K562 (cell line): Measurements from ENCODE around the gene HBEGF. TPM values are rescaled to one million over a fixed set of nuclear protein-coding genes. Genes with fewer than 3 reads are reported as not detected.

ENCODE experiments used
- ATAC-seq: fragments of 200-7000 bp; cut with Tn5 transposase; 3 replicates; pipeline ENCODE4 v1.9.1; 2020; ENCODE audit warnings: moderate library complexity
- BruUV-seq: library from RNA; stranded (reverse); fragments of 400-500 nt; replicated peaks from 2 replicates; lab custom pipeline; 2021; lab: Mats Ljungman, UMichigan
- CTCF ChIA-PET: fragments of 300-600 bp; formaldehyde crosslinking; extraction: SDS; loops from one replicate; lab custom pipeline; 2021; ENCODE audit warnings: low intra/inter-chr PET ratio; lab: Yijun Ruan, JAX
- POLR2A ChIA-PET: fragments of 300-600, 350-650 bp; sonication (Branson Sonifier 250); formaldehyde crosslinking; extraction: SDS; loops from one replicate; lab custom pipeline; 2021; ENCODE audit warnings: antibody characterized with exemption, inconsistent platforms; lab: Yijun Ruan, JAX
- DNase-seq, 4 experiments: peaks; one replicate each; pipeline versions ENCODE4 v3.0.0 to v3.0.0-alpha.2; 2011 to 2018; ENCODE audit warnings: low spot score in 3 of 4, mixed read lengths in 3 of 4; ENCODE audit errors: extremely low read depth in 1 of 4
- FAIRE-seq: peaks from 2 replicates; lab custom pipeline; 2011; peaks lifted over from hg19 to GRCh38; lab: Jason Lieb, UNC
- H2AFZ ChIP-seq: 2 replicates; pipeline ENCODE4 v1.6.0; 2011; ENCODE audit warnings: low read depth, low read length, control low read depth, inconsistent platforms
- H3K27ac ChIP-seq: fragments of 200-600 bp; 3 replicates; pipeline ENCODE4 v1.8.0; 2011; ENCODE audit warnings: low read depth, mild to moderate bottlenecking, control low read depth, inconsistent platforms, low read length, moderate library complexity, mixed read lengths; ENCODE audit errors: extremely low read depth
- H3K27me3 ChIP-seq, 2 experiments: fragments of 300-600 bp in 1 of 2; 2 replicates in 1 of 2; 3 replicates in 1 of 2; pipeline versions ENCODE4 v1.6.0 to v1.8.0; 2011; ENCODE audit warnings: inconsistent platforms in 2 of 2, low read length in 2 of 2, mild to moderate bottlenecking in 1 of 2, mixed read lengths in 1 of 2, moderate library complexity in 1 of 2; ENCODE audit not compliant: control insufficient read depth in 2 of 2, insufficient read depth in 2 of 2
- H3K36me3 ChIP-seq: fragments of 300-600 bp; 3 replicates; pipeline ENCODE4 v1.8.0; 2011; ENCODE audit warnings: mild to moderate bottlenecking, low read length, inconsistent platforms; ENCODE audit not compliant: control insufficient read depth, insufficient read depth
- H3K4me1 ChIP-seq, 2 experiments: fragments of 200-600 bp in 1 of 2; replicated peaks in 1 of 2; 2 replicates in 1 of 2; 3 replicates in 1 of 2; pipeline versions ENCODE4 v1.5.1 to v1.8.0; 2011; ENCODE audit warnings: inconsistent platforms in 2 of 2, low read length in 2 of 2, mild to moderate bottlenecking in 1 of 2, mixed read lengths in 1 of 2, moderate library complexity in 1 of 2; ENCODE audit not compliant: control insufficient read depth in 2 of 2, insufficient read depth in 2 of 2
- H3K4me2 ChIP-seq: 2 replicates; pipeline ENCODE4 v1.6.1; 2011; ENCODE audit warnings: low read length, control low read depth, inconsistent platforms, mixed read lengths; ENCODE audit not compliant: insufficient read depth
- H3K4me3 ChIP-seq: fragments of 200-600 bp; sonication (generic), shearing (Covaris generic); 2 replicates; pipeline ENCODE4 v1.5.1; 2016; ENCODE audit warnings: control low read depth, inconsistent platforms
- H3K79me2 ChIP-seq: fragments of 200-600 bp; 3 replicates; pipeline ENCODE4 v1.8.0; 2011; ENCODE audit warnings: low read length, inconsistent platforms; ENCODE audit not compliant: control insufficient read depth, insufficient read depth
- H3K9ac ChIP-seq, 2 experiments: 2 replicates each; pipeline versions ENCODE4 v1.6.0 to v1.6.1; 2011; ENCODE audit warnings: low read depth in 2 of 2, low read length in 2 of 2, control low read depth in 1 of 2, inconsistent platforms in 1 of 2, mild to moderate bottlenecking in 1 of 2, mixed read lengths in 1 of 2; ENCODE audit not compliant: insufficient read depth in 1 of 2
- H3K9me1 ChIP-seq: one replicate; pipeline ENCODE4 v1.6.0; 2011; ENCODE audit warnings: inconsistent platforms, mild to moderate bottlenecking, low read length, moderate library complexity; ENCODE audit not compliant: control insufficient read depth, insufficient read depth
- H3K9me3 ChIP-seq: replicated peaks from 2 replicates; pipeline ENCODE4 v1.5.1; 2011; ENCODE audit warnings: low read depth, low read length, inconsistent platforms; ENCODE audit not compliant: control insufficient read depth, insufficient read depth
- H4K20me1 ChIP-seq: replicated peaks from 2 replicates; pipeline ENCODE4 v1.6.1; 2011; ENCODE audit warnings: low read length, inconsistent platforms, mixed read lengths; ENCODE audit not compliant: control insufficient read depth, insufficient read depth
- BACH1 ChIP-seq: fragments of 200-800 bp; sonication (Bioruptor generic); IDR thresholded peaks from 2 replicates; pipeline ENCODE4 v1.6.1; 2016; ENCODE audit warnings: missing genetic modification characterization, missing compliant biosample characterization
- CEBPB ChIP-seq: fragments of 450-650 bp; IDR thresholded peaks from 2 replicates; pipeline ENCODE4 v1.6.1; 2016; ENCODE audit warnings: missing genetic modification characterization, missing compliant biosample characterization
- IRF2 ChIP-seq: sonication (generic); formaldehyde crosslinking; IDR thresholded peaks from 2 replicates; pipeline ENCODE4 v1.8.1; 2022; ENCODE audit warnings: mild to moderate bottlenecking, missing genetic modification reagents
- KAT8 ChIP-seq: fragments of 450-650 bp; IDR thresholded peaks from 2 replicates; pipeline ENCODE4 v1.6.1; 2016; ENCODE audit warnings: low read depth, mild to moderate bottlenecking
- MTA3 ChIP-seq: fragments of 450-650 bp; formaldehyde crosslinking; IDR thresholded peaks from 2 replicates; pipeline ENCODE4 v1.6.1; 2017; ENCODE audit warnings: mild to moderate bottlenecking, borderline replicate concordance
- POLR3G ChIP-seq: IDR thresholded peaks from 2 replicates; pipeline ENCODE4 v1.6.1; 2011; ENCODE audit not compliant: insufficient read length, insufficient replicate concordance; ENCODE audit errors: extremely low read depth
- SPI1 ChIP-seq: IDR thresholded peaks from 2 replicates; pipeline ENCODE4 v1.6.1; 2011; ENCODE audit warnings: low read depth, low read length, control low read depth, borderline replicate concordance
- STAG1 ChIP-seq: sonication (generic); formaldehyde crosslinking; IDR thresholded peaks from 2 replicates; pipeline ENCODE4 v1.5.0; 2020; ENCODE audit warnings: missing genetic modification reagents, borderline replicate concordance
- TCF7 ChIP-seq: sonication (generic); IDR thresholded peaks from 2 replicates; pipeline ENCODE4 v1.6.1; 2016; ENCODE audit warnings: antibody characterized with exemption, borderline replicate concordance
- TFE3 ChIP-seq: fragments of 450-650 bp; formaldehyde crosslinking; IDR thresholded peaks from 2 replicates; pipeline ENCODE4 v1.4.0; 2020; ENCODE audit warnings: mild to moderate bottlenecking, mixed read lengths
- USF1 ChIP-seq: sonication (generic); formaldehyde crosslinking; IDR thresholded peaks from 2 replicates; pipeline ENCODE4 v1.9.0; 2022; ENCODE audit warnings: mild to moderate bottlenecking, missing genetic modification reagents
- ZNF212 ChIP-seq: fragments of 450-650 bp; formaldehyde crosslinking; IDR thresholded peaks from 2 replicates; pipeline ENCODE4 v1.4.0; 2020; ENCODE audit warnings: mild to moderate bottlenecking
- ZNF318 ChIP-seq, 2 experiments: fragments of 450-650 bp; IDR thresholded peaks; 2 replicates each; pipeline ENCODE4 v1.6.1; 2016; ENCODE audit warnings: mild to moderate bottlenecking in 2 of 2, borderline replicate concordance in 1 of 2, low read depth in 1 of 2, moderate library complexity in 1 of 2
- ZNF354B ChIP-seq: fragments of 250-450 bp; sonication (Bioruptor Pico); IDR thresholded peaks from 2 replicates; pipeline ENCODE4 v1.4.0; 2020
- WGBS: fragments of 100-300 bp; shearing (Covaris generic); methylation state at CpG from one replicate; pipeline ENCODE4 v1.1.6; 2016; ENCODE audit warnings: low coverage, mixed read lengths; ENCODE audit not compliant: insufficient coverage; ENCODE audit errors: missing lambda C conversion rate; 5-methylcytosine and 5-hydroxymethylcytosine counted together
- in situ Hi-C: fragments of 300-500 bp; cut with MboI; formaldehyde crosslinking; loops from 4 replicates; pipeline ENCODE4 v1.15.0; 2018; ENCODE audit warnings: inconsistent platforms, mixed read lengths
- intact Hi-C: fragments of 100-400 bp; cut with micrococcal nuclease; formaldehyde crosslinking; loops from 2 replicates; pipeline ENCODE4 v1.14.2; 2022
- polyA plus RNA-seq, 8 experiments: library from polyadenylated mRNA; depleted of rRNA in 4 of 8; stranded (reverse) in 5 of 8; unstranded in 3 of 8; fragments of >200 nt; fragmentation: Nextera tagmentation in 2 of 8; fragmentation: Illumina TruSeq in 1 of 8; extraction: Ambion mirVana in 2 of 8; extraction: Trizol in 1 of 8; gene quantifications; 2 replicates each; pipeline versions ENCODE4 v1.2.1 to v1.2.3, GENCODE V29; 2011 to 2014; ENCODE audit warnings: inconsistent platforms in 1 of 8, missing spikeins in 1 of 8
- total RNA-seq, 7 experiments: library from RNA; depleted of rRNA in 6 of 7; stranded (reverse); fragments of >200 nt in 6 of 7; fragmentation: Illumina TruSeq in 2 of 7; extraction: Trizol in 2 of 7; gene quantifications; 2 replicates each; pipeline versions ENCODE4 v1.2.1 to v1.2.3, GENCODE V29; 2011 to 2021; ENCODE audit warnings: low replicate concordance in 1 of 7

Gene HBEGF
- total and polyA plus RNA-seq, 9 of the 15 experiments (the other 6 are each of a cell fraction or from before 2014, with no cell fraction given): 0.11 to 1.1 (median 0.60) TPM

GRCh38 chr5:140338908-140339307 lies 7.5 kb downstream of the HBEGF start:
- no peaks in the 10 kb centered on the region for H3K36me3 ChIP-seq
- H4K20me1 ChIP-seq: no peaks in the 10 kb centered on the region
- ChIA-PET POLR2A (no interaction called here), CTCF (interaction anchor here (0.5 kb wide), 1 partner anchor 181 kb away, joined by 4 read pairs; no protein-coding TSS in a partner anchor)
- intact Hi-C loops: no loop called here
- BruUV-seq: no TSS peak
- ATAC-seq (no peak), FAIRE-seq (no peak), DNase-seq (no peak)
- no peaks in the 10 kb centered on the region for H3K9me1 ChIP-seq
- WGBS: 41% methylated on average over 2 of the region's 2 CpGs
- H3K9me3 ChIP-seq: no peaks in the 10 kb centered on the region
- H3K4me1 ChIP-seq: peaks cover 0 to 7% of the 10 kb centered on the region in 2 experiments; a peak in 1 of 5 replicates
- H3K79me2 ChIP-seq: no peaks in the 10 kb centered on the region
- in situ Hi-C loops: no loop called here
- no peak overlapping the region for H3K9ac ChIP-seq
- H3K27me3 ChIP-seq: no peaks in the 10 kb centered on the region
- H3K4me2 ChIP-seq: no peak overlapping the region
- H2AFZ ChIP-seq: no peak overlapping the region
- no peak overlapping the region for H3K27ac ChIP-seq
- no peak overlapping the region for H3K4me3 ChIP-seq
- no peak for TF ChIP-seq KAT8
- no peak for TF ChIP-seq BACH1 (tag)
- no peak for TF ChIP-seq ZNF212
- no peak for TF ChIP-seq POLR3G
- no peak for TF ChIP-seq IRF2 (CRISPR knock-in tag)
- no peak for TF ChIP-seq ZNF318 (IDR thresholded peaks at IDR 0.05; ENCODE audit: borderline replicate concordance in 1 of 2, low read depth in 1 of 2)
- TF ChIP-seq CEBPB (tag): no peak
- no peak for TF ChIP-seq SPI1
- no peak for TF ChIP-seq USF1 (CRISPR knock-in tag)
- no peak for TF ChIP-seq STAG1
- no peak for TF ChIP-seq ZNF354B (CRISPR knock-in tag)
- no peak for TF ChIP-seq TFE3
- no peak for TF ChIP-seq MTA3
- no peak for TF ChIP-seq TCF7
